Loucy (cell line): ENCODE data around the gene GCLC.

Source experiments
- H2AFZ ChIP-seq: fragments of 200-600 bp; sonication (generic); 2 replicates; pipeline ENCODE4 v1.6.0; 2016; ENCODE audit warnings: antibody characterized with exemption, mild to moderate bottlenecking, low read length, moderate library complexity
- H3F3A ChIP-seq: fragments of 200-600 bp; 2 replicates; pipeline ENCODE4 v1.6.0; 2016; ENCODE audit warnings: antibody characterized with exemption, low read depth, mild to moderate bottlenecking
- H3K27me3 ChIP-seq: fragments of 200-600 bp; sonication (generic); 2 replicates; pipeline ENCODE4 v1.6.1; 2014; ENCODE audit warnings: low read length, mild to moderate bottlenecking; ENCODE audit not compliant: insufficient read depth, poor library complexity, severe bottlenecking
- H3K36me3 ChIP-seq: fragments of 200-600 bp; sonication (generic); 2 replicates; pipeline ENCODE4 v1.6.1; 2016; ENCODE audit warnings: low read length; ENCODE audit not compliant: insufficient read depth
- H3K4me1 ChIP-seq: fragments of 200-600 bp; sonication (generic); 2 replicates; pipeline ENCODE4 v1.5.1; 2014; ENCODE audit warnings: low read length, mild to moderate bottlenecking; ENCODE audit not compliant: insufficient read depth, poor library complexity, severe bottlenecking
- H3K4me2 ChIP-seq: fragments of 200-600 bp; sonication (generic); 2 replicates; pipeline ENCODE4 v1.6.0; 2014; ENCODE audit warnings: antibody characterized with exemption, low read length, low read depth, mild to moderate bottlenecking; ENCODE audit not compliant: poor library complexity, severe bottlenecking
- H3K4me3 ChIP-seq: fragments of 200-600 bp; sonication (generic); 2 replicates; pipeline ENCODE4 v1.5.1; 2014; ENCODE audit warnings: low read length, mild to moderate bottlenecking, mixed read lengths; ENCODE audit not compliant: poor library complexity, severe bottlenecking
- H3K79me2 ChIP-seq: fragments of 200-600 bp; sonication (generic); 2 replicates; pipeline ENCODE4 v1.6.1; 2014; ENCODE audit warnings: low read length; ENCODE audit not compliant: insufficient read depth
- H3K9ac ChIP-seq: fragments of 200-600 bp; sonication (generic); 2 replicates; pipeline ENCODE4 v1.6.0; 2014; ENCODE audit warnings: mild to moderate bottlenecking, low read depth, low read length, moderate library complexity; ENCODE audit not compliant: poor library complexity, severe bottlenecking
- H3K9me2 ChIP-seq: fragments of 200-600 bp; sonication (generic); replicated peaks from 2 replicates; pipeline ENCODE4 v1.6.1; 2016; ENCODE audit warnings: low read depth, low read length, mixed read lengths
- H3K9me3 ChIP-seq: fragments of 200-600 bp; sonication (generic); 2 replicates; pipeline ENCODE4 v1.6.1; 2014; ENCODE audit warnings: mild to moderate bottlenecking, antibody characterized with exemption, low read length, low read depth; ENCODE audit not compliant: insufficient read depth
- H4K20me1 ChIP-seq: fragments of 200-600 bp; sonication (generic); 2 replicates; pipeline ENCODE4 v1.6.0; 2014; ENCODE audit warnings: antibody characterized with exemption, low read length, mild to moderate bottlenecking; ENCODE audit not compliant: insufficient read depth, poor library complexity, severe bottlenecking
- EZH2phosphoT487 ChIP-seq: fragments of 200-600 bp; IDR thresholded peaks from 2 replicates; pipeline ENCODE4 v1.6.1; 2018; ENCODE audit warnings: antibody characterized with exemption, mild to moderate bottlenecking, moderate library complexity, borderline replicate concordance
- TF ChIP-seq, protein P1 (sequence below): fragments of 200-600 bp; sonication (generic); conservative IDR thresholded peaks from 2 replicates; pipeline ENCODE4 v1.5.1; 2014; ENCODE audit warnings: mild to moderate bottlenecking, antibody characterized with exemption, low read length

Gene GCLC

DNA sequence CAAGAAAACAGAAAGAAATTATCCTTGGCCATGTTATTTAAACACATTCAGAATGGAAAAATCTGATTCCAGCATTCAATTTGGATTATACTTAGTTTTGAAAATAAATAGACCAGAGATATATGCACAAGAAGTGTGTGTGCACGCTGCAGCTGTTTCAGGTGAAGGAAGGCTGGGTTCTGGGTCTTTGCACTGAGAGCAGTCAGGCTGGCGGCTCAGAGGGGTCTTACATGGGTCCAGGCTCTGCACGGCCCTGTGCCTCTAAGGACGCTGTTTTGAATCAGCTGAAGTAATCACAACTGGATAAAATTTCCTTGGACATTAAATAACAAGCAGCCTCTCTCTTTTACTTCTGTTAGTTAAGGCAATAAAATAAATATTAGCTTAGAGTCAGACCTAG, 31.8 kb downstream of the GCLC start:
- H3K4me1 ChIP-seq: no peaks in the 10 kb centered on the region
- H2AFZ ChIP-seq: no peak overlapping the region
- no peaks in the 10 kb centered on the region for H3K9me2 ChIP-seq
- no peak overlapping the region for H3K4me3 ChIP-seq
- no peaks in the 10 kb centered on the region for H4K20me1 ChIP-seq
- no peak overlapping the region for H3K4me2 ChIP-seq
- H3F3A ChIP-seq: no peaks in the 10 kb centered on the region
- H3K9me3 ChIP-seq: no peaks in the 10 kb centered on the region
- no peaks in the 10 kb centered on the region for H3K27me3 ChIP-seq
- TF ChIP-seq EZH2phosphoT487: no peak
- TF ChIP-seq, protein P1, sequence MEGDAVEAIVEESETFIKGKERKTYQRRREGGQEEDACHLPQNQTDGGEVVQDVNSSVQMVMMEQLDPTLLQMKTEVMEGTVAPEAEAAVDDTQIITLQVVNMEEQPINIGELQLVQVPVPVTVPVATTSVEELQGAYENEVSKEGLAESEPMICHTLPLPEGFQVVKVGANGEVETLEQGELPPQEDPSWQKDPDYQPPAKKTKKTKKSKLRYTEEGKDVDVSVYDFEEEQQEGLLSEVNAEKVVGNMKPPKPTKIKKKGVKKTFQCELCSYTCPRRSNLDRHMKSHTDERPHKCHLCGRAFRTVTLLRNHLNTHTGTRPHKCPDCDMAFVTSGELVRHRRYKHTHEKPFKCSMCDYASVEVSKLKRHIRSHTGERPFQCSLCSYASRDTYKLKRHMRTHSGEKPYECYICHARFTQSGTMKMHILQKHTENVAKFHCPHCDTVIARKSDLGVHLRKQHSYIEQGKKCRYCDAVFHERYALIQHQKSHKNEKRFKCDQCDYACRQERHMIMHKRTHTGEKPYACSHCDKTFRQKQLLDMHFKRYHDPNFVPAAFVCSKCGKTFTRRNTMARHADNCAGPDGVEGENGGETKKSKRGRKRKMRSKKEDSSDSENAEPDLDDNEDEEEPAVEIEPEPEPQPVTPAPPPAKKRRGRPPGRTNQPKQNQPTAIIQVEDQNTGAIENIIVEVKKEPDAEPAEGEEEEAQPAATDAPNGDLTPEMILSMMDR: no peak
- no peak overlapping the region for H3K9ac ChIP-seq
- peaks cover 89% of the 10 kb centered on the region for H3K36me3 ChIP-seq
- no peaks in the 10 kb centered on the region for H3K79me2 ChIP-seq

DNA sequence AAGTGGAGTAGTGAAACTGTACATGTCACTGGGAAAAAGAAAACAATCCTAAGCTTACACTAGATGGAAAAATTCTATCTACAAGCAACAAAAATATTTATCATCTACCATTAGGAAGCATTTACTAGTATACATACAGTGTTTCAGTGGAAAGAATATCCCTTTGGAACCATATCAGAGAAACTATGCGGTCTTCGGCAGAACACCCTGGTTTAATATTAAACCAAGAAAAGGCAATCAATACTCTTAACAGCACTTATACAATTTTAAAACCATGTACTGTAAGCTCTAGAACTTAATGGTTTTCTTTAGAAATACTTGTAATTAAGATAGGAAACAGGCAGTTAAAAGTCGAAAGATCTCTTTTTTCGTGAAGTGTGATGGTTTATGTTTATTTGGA, 32.3 kb downstream of the GCLC start:
- Histone ChIP-seq H3F3A (no peaks in the 10 kb centered on the region), H3K36me3 (peaks cover 91% of the 10 kb centered on the region), H3K9ac (no peak overlapping the region)

DNA sequence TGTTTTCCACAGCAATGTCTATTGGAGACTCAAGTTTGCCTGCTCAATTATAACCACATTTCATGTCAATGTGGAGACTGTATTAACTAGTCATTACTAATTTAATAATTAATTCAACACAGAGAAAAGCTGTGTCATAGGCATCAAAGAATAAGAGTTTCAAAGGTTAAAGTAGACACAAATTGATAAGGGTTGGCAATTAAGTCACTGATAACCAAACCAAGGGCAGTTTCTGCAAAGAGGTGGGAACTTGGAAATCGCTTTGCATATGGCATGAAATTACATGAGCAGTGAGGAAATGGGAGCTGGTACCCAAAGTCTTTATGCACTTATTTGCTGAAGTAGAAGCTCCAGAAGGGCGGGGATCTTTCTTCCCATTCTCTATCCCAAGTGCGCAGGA, 34.2 kb downstream of the GCLC start:
- Histone ChIP-seq H3K4me2 (no peak overlapping the region), H4K20me1 (no peaks in the 10 kb centered on the region), H3K36me3 (peaks cover 91% of the 10 kb centered on the region), H3K4me3 (no peak overlapping the region), H3K4me1 (no peaks in the 10 kb centered on the region), H3K9me3 (no peaks in the 10 kb centered on the region), H2AFZ (no peak overlapping the region), H3K9ac (no peak overlapping the region), H3K79me2 (no peaks in the 10 kb centered on the region), H3K27me3 (no peaks in the 10 kb centered on the region), H3F3A (no peaks in the 10 kb centered on the region), H3K9me2 (no peaks in the 10 kb centered on the region)
- TF ChIP-seq, protein P1: no peak
- TF ChIP-seq EZH2phosphoT487: no peak

More for the DNA sequence above, 32.3 kb downstream of the GCLC start:
- no peak overlapping the region for H3K4me3 ChIP-seq
- H3K4me1 ChIP-seq: no peaks in the 10 kb centered on the region
- H3K9me3 ChIP-seq: no peaks in the 10 kb centered on the region
- no peaks in the 10 kb centered on the region for H3K27me3 ChIP-seq
- H3K9me2 ChIP-seq: no peaks in the 10 kb centered on the region
- no peaks in the 10 kb centered on the region for H4K20me1 ChIP-seq
- no peak overlapping the region for H2AFZ ChIP-seq
- no peak overlapping the region for H3K4me2 ChIP-seq
- TF ChIP-seq, protein P1: no peak
- no peak for TF ChIP-seq EZH2phosphoT487
- no peaks in the 10 kb centered on the region for H3K79me2 ChIP-seq
